Inflammatory macrophage treated with lipopolysaccharide for 4 hours (primary cell): Measurements from ENCODE around the gene PMP22.

Experiments
- DNase-seq: peaks from one replicate; pipeline ENCODE4 v3.0.0-alpha.2; 2020

PMP22 gene

DNA sequence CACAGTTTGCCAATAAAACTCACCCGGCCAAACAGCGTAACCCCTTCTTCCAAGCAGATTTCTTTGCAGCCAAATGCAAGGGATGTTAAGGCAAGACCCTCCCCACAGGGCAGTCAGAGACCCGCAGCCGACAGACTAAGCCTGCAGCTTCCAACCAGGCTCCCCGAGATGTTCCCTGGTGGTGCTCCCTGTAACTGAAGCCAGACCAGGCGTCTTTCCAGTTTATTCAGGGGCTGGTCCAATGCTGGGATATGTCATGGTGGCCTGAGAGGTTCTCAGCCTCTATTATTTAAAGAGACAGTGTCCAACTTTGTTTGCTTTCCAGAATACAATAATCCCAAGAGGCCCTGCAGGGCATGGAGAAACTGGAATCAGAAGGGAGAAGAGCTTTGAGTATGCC is at the start of gene PMP22:
PMP22 (minus strand) TSS at position 196 of the 400 bp plus-strand sequence. CDS start 4,599 bp downstream, outside the sequence.
- no peak for DNase-seq

DNA sequence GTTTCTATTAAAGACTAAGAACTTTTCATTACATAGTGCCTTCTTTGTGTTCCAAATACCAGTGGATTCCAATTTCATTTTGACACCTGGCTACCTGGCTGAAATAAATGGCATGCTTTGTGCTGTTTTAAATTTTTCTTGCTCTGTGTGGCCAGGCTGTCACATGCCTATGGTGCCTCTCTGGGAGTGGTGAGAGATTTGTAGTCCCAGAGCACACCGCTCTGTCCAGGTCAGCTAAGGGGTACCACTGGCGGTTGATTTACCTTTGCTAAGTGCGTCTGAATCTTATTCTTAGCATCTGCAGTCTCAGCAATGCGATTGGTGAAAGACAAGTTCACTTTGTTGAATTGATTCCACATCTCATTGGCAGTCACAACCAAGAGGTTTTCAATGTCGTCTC is 46.9 kb upstream of the PMP22 start:
- no peak for DNase-seq

DNA sequence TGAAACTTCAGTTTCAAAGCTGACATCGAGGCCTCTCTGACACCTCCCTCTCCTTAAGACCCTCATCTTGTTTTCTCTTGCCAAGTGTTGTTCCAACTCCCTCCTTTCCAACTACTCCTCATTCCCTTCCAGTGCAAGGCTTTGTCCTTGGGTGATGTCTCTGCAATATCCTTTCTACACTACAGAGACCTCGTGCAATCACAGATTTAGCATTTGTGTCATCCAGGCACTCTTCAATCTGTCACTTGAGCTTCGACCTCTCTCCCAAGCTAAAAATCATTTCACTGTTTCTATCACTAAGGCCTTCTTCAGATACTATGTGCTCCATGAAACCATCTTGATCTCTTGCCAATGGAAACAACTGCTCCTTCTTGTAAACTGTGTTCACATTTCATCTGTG is 44.7 kb upstream of the PMP22 start:
- no peak for DNase-seq

DNA sequence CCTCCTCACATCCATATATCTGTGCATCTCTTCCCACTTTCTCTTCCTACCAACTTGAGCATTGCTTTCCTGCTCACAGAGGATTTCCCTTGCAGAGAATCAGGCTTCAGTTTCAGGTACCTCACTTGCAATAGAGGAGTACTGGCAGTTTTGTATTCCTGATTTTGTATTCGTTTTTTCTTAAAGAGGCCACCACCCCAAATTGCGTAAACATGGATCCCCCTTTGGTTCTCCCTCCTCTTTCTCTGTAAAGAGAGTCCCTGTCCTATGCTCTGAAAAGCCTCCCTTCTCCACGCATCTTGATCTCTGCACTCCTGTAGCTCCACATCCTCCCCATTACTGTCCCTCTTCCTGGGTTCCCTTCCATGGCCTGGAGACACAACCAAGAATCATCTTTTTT is 44.1 kb upstream of the PMP22 start:
- no peak for DNase-seq

DNA sequence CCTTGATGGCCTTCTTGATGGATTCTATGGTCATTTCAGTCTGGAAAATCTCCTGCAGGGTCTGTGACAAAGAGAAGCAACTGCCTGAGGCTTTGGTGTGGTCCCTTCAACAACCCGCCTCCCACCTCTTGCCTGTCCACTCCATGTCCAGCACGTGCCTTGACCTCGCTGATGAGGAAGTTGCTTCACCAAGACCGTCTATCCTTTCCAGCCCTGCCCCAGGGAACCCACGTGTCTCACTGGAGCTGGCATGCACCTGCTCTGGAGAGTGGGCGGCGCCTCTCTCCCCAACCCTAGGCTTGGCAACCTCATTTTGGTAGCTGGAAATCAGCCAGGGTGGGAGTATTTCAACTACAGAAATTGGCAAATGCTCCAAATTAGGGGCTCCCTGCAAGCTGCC is 43.6 kb upstream of the PMP22 start:
- DNase-seq: no peak

DNA sequence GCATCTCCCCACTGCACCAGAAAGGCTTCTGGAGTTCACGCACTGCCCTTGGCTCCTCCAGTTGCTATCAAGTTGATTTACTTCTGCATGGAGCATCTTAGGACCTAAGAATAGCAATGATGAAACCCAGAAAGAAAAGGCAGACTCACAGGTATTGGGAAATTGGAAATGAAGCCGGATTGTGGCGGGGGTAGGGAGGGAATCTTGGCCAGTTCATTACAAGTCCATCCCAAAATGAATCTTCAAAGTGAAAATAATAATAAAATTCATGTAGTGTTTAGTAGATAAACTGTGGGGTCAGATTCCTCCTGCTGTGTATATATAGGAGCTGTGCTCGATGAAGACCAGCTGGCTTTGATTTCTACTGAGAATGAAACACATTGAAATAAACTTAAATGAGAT is 42.6 kb upstream of the PMP22 start:
- DNase-seq: no peak

DNA sequence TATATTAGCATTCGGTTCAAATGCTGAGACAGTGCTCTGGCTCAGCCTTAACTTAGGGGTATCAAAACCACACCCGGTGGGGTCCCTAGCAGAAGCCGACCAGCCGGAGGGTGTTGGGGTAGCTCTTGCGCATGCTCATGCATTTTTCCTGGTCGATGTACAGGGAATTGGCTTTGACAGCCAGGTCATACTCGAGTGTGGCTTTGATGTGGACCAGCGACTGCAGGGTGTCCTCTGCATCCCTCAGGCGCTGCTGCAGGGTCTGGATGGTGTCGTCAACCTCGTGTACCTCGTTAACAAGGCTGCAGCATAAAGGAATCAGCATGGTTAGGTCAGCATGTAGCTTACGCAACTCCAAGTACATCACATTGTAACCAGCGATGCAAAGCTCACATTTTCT is 38.7 kb upstream of the PMP22 start:
- DNase-seq: no peak

DNA sequence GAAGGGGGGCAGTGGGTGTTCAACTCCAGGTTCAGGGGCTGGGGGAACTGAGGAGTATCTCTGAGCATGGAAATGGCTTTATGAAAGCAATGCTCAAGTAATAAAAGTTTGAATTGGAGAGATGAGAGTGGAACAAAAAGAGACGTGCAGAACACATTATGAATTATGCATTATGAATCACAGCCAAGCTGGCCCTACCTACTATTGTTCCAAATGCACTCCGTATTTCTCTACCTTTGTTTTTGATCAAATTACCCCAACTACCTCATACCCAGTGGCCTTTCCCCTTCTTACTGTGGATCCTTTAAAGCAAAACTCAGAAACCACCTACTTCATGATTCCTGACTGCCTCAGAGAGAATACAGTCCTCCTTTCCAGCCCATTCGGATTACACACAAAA is 38.1 kb upstream of the PMP22 start:
- no peak for DNase-seq

DNA sequence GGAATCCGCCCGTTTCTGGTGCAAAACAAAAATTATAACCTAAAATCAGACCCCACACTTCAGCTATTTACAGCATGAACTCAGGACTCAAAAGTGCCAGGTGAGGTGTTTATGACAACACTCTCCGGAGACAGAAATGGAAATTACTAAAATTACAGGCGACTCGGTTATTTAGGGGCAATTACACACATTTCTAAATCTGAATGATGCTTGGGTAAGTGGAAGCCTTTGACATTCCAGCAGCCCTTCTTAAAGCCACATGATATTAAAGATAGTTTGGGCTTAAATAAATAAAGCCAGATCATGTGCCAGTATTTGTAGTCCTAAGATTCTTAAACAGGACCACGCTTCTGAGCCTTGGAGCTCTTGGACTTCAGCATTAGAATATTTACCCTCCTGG is 36.7 kb upstream of the PMP22 start:
- DNase-seq: no peak

DNA sequence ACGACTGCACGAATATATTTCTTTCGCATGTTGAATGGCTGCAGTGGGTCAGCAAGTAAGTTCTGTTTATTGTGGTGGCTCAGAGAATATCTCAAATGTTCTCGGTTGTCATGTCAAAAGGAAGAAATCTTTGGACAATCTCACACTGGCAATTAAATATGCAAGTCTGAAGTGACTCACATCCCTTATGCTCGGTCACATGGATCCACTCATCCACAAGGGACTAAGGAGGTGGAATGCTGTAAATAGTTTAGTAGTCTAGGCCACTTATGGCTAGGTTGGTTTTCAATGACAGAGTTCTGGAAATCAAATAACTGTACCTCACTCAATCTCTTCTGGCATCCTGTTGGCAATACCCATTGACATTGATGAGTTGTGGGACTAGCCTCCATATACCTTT is 33.0 kb upstream of the PMP22 start:
- DNase-seq: no peak

DNA sequence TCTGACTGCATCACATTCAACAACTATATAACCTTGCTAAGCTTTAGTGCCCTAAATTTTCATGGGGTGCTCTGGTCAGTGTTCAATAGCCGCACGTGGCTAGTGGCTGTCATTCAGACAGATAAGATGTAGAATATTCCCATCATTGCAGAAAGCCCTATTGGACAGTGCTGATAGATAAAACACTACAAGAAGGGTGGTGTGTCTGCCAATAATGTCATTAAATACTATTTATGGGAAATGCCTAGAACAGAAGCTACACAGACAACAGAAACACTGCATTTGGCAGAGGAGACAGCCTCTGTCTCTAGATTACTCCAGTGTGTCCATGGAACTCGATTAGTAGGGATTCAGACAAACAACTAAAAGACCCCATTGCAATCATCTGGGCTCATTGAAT is 28.4 kb upstream of the PMP22 start:
- DNase-seq: no peak

DNA sequence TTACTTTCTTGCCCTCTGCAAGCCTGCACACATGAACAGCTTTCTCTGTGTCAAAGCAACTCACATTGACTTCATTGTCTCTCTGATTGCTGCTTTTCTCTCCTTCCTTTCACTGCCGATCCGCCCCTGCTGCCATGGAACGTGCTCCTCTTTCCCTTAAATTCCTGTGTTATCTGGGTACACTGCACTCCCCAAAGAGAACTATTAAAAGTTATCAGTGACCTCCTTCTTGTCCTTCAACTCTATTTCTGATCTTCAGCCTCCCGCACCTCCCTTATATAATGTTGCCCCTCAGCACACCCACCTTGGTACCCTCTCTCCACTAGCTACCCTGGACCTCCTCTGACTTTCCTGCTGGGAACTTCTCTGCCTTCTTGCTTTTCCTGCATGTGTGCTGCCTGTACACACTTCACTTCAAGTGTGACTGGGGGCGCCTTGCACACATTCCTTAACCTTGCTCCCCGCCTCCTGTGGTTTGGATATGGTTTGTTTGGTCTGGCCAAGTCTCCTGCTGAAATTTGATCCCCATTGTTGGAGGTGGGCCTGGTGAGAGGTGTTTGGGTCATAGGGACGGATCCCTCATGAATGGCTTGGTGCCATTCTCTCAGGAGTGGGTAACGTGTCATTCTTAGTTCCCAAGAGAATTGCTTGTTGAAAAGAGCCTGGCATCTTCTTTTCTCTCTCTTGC is 26.7 kb upstream of the PMP22 start:
- DNase-seq: no peak

DNA sequence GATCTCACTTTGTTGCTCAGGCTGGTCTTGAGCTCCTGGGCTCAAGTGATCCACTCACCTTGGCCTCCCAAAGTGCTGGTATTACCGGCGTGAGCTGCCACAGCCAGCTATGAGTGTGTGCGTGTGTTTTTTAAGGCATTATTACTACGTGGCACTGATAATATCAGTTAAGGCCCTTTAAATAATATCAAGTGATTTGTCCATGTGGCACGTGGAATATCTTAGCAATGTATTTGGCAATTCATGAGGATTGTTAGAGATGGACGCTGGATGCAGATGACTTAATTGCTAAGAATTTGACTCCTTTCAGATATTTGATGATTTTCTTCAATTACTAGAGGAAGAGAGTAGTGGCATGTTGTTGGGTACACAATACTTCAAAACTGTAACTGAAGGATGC is 25.5 kb upstream of the PMP22 start:
- DNase-seq: no peak

DNA sequence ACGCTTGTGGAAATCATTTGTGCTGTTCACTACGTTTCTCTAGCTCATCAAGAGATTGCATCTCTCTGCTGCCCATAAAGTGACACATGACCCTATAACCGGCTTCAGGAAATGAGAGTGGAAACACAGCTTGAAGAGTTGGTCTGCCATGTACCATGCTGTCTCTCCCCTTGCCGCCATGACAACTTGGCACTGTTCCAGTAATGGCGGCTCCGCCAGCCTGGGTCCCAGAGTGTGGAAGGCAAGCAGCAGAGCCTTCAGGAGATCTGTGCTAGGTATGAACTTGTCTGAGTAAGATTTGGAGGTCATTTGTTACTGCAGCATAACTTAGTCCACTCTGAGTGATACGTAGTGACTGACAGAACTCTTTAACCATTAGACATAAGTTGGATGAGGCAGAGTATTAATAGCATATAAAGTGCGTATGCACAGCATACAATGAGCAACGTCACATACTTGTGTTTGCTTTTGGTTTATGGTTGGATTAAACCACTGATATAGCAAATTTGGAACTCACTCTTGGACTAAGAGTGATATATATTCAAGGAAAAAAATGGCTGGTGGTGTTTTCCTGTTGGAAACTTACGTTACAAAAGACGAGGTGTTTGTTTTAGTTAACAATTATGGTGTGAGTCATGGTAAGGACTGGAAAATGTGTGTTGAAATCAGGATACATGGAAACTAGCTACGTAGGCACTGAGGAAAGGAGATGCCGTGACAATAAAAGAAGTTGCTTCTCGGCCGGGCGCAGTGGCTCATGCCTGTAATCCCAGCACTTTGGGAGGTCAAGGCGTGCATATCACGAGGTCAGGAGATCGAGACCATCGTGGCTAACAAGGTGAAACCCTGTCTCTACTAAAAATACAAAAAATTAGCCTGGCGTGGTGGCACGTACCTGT is 24.4 kb upstream of the PMP22 start:
- DNase-seq: no peak

DNA sequence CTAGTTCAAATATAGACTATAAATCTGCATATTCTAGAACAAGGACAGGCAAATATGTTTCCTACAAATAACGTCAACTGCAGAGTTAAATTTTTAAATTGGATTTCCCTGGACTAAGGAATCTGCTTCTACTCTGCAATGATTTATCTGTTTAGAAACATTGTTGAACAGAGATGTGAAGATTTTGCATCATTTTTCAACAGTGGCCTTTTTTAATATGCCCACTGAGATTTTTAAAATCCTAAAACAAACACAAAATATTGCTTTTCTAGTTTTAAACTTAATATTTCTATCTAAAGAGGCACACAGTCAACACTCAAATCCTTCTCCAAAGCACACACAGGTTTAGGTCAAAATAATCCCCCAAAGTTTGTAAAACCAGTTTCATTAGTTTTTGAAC is 23.7 kb upstream of the PMP22 start:
- DNase-seq: no peak

DNA sequence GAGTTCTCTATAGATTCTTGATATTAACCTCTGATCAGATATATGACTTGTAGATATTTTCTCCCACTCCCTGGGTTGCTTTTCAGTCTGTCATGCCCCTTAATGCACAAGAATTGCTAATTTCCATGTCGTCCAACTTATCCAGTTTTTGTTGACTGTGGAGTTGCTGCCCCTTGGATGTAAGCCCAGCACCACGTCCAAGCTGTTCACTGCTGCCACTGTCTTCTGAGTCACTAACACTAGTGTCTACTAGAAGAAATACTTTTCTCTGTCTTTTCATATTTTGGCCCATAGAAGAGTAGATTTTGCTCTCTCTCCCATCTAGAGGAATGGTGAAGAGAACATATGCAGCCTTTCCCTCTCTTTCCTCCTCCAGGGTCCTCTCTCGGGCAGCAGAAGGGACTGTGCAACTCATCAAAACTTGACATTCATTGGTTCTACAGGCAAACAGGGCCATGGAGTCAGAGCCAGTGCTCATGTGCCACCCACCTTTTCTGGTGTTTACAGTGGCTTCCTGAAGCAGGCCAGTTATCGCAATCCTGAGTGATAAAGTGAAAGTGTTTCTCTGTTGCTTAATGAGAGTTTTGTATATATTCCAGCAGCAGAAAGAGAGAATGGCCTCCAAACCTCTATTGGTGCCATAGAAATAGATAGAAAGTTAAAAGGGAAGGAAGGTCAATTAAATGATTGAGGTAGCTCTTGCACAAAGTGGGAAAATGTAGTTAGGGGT is 22.6 kb upstream of the PMP22 start:
- DNase-seq: peak; percentile 14

DNA sequence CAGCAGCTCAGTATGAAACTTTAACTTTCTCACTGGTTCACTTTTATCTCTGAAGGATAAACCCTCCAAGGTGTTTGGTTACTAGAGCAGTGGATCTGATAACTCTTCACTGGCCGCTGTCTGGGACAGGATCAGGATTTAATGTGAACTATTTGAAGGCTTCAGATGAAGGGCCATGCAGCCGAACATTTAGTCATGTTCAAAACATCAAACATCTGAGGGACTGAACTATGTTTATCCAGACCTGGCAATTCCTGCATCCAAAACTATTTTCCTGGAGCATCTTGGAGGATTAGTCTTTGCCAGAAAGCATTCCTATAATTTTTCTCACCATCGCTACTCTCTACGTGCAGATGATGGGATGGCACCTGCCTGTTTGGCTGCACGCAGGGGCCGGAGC is 20.3 kb upstream of the PMP22 start:
- no peak for DNase-seq

DNA sequence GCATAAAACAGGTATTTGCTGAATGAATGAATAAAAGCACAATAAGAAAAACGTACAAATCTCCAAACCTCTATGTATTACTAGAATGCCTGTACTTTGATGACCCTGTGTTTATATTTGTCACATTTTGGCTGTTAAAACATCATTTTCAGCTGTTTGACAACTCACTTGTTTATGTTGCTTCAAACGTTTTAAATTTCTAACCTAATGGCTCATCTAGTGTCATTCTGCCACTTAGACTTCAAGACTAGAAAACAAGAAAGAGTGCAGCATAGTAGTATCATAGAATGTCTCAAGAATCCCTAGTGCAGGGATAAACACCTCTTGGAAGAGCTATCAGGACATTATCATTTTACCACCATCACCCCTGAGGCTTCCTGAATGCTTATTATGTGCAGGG is 19.4 kb upstream of the PMP22 start:
- no peak for DNase-seq

DNA sequence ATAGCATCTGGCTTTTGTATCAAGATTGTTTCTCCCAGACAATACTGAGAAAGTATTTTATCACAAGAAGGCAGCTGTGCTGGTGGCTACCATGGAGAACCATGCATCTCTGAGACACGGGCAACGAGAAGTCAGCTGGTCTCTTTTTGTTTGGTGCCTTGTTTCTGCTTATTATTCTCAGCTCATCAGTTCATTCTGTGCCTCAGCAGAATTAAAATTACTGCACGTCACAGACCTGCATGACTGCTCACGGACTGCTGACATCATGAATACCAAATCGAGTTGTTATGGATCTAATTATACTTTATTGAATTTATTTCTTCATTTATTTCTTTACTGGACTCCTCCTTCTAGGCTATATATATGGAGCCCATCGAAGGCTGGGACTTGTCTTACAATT is 19.0 kb upstream of the PMP22 start:
- no peak for DNase-seq

DNA sequence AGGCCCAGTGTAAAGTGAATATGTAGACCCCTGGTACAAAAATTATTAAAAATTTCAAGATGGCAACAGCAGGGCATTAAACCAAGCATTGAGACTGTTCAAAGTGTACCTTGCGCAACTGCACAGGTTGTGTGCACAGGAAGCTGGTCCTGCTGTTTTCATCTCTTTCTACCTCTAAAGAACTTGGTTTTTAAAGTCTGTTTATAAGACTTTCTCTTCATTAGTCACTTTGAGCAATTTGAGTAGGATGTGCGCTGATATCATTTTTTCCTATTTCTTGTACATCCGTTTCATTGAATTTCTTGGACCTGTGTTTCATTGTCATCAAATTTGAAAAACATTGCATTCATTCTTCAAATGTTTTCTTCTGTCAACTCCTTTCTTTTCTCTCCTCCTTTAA is 16.8 kb upstream of the PMP22 start:
- DNase-seq: no peak

DNA sequence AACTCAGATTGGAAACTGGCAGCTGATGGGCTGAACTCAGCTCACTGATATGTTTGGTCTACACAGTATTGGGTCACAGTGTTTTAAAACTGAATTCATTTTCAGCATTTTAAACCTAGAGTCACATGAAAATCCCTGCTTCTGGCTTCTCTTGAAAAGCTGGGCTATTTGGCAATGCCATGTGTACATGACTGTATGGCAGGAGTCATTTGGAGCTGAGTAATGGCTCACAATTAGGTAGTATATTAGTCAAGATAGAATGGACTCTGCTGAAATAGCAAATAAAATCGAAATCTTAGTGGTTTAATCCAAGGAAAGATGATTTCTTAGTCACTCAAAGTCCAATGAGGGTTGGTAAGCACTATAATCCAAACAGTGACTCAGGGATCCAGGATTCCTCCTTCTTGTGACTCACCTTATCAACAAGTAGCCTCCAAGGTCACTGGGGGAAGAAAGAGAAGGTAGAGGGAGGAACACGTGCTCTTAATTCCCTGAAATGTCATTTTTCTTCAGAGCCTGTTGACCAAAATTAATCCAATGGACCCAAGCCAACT is 13.9 kb upstream of the PMP22 start:
- peak; percentile 48 for DNase-seq

DNA sequence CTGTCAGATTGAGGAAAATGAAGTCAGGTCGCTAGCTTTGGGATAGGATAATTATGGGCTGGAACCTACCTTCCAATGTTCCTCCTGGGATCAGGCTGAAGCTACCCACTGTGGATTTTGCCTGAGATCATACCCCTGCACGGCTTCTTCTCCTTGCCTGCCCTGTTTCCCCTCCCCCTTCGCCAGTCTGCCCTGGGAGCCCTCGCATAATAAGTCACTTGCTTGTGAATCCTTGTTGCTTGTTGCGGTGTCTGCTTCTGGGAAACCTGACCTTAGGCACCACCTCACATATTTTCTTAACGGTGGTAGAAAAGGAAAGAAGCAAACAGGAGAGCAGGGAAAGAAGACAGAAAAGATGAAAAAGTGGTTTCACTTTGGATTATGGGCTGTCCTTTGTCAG is 13.3 kb upstream of the PMP22 start:
- DNase-seq: no peak

DNA sequence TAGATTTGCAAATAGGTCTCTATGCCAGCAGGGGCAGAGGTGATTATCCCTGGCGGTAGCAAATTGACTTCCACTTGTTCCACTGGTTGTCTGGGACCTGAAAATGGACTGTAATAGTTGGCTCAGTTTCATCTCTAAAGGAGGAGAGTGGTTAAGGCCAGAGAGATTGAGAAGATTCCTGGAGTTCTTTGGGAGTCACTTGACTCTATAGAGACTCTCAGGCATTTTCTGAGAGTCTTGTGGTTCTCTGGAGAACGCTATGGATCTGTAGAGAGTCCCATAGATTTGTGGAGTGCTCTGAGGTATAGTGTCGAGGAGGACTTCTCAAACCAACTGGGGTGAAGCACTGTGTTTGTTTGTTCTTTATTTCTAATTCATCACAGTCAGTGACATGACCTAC is 8.9 kb upstream of the PMP22 start:
- DNase-seq: no peak
